Lung (tissue), 12 donors: ENCODE results near the gene LRRC38. TPM values are rescaled to one million over a fixed set of nuclear protein-coding genes. Genes with fewer than 3 reads are reported as not detected.

ENCODE experiments used
- ATAC-seq: fragments of 200-7000 bp; cut with Tn5 transposase; one replicate; pipeline ENCODE4 v1.9.1; 2020; ENCODE audit warnings: moderate number of reproducible peaks; ENCODE audit not compliant: insufficient read depth, low FRiP score
- DNase-seq, 3 donors: peaks; one replicate each; pipeline ENCODE4 v3.0.0-alpha.2; 2013 to 2017
- H3K27ac ChIP-seq, 2 donors: one replicate each; pipeline ENCODE4 v1.5.1; 2013; ENCODE audit warnings: mild to moderate bottlenecking in 2 of 2, moderate library complexity in 2 of 2, control low read depth in 1 of 2, inconsistent platforms in 1 of 2, low read depth in 1 of 2, low read length in 1 of 2
- H3K27me3 ChIP-seq, 3 donors: one replicate each; pipeline ENCODE4 v1.5.1; 2013; ENCODE audit warnings: low read length in 2 of 3; ENCODE audit not compliant: control insufficient read depth in 3 of 3, insufficient read depth in 3 of 3
- H3K36me3 ChIP-seq, 4 donors: one replicate each; pipeline ENCODE4 v1.5.1; 2013; ENCODE audit warnings: low read length in 4 of 4, mild to moderate bottlenecking in 1 of 4, moderate library complexity in 1 of 4; ENCODE audit not compliant: control insufficient read depth in 4 of 4, insufficient read depth in 4 of 4
- H3K4me1 ChIP-seq, 5 donors: one replicate each; pipeline ENCODE4 v1.5.1; 2013; ENCODE audit warnings: low read length in 5 of 5, mild to moderate bottlenecking in 2 of 5, moderate library complexity in 1 of 5; ENCODE audit not compliant: control insufficient read depth in 5 of 5, insufficient read depth in 5 of 5
- H3K4me3 ChIP-seq: one replicate; pipeline ENCODE4 v1.5.1; 2013; ENCODE audit warnings: mild to moderate bottlenecking, control low read depth, moderate library complexity
- H3K9ac ChIP-seq, 2 donors: one replicate each; pipeline ENCODE4 v1.5.1; 2013; ENCODE audit warnings: low read length in 2 of 2, control low read depth in 1 of 2; ENCODE audit not compliant: insufficient read depth in 1 of 2
- H3K9me3 ChIP-seq, 4 donors: one replicate each; pipeline ENCODE4 v1.5.1; 2013; ENCODE audit warnings: low read length in 3 of 4, mild to moderate bottlenecking in 1 of 4, moderate library complexity in 1 of 4; ENCODE audit not compliant: control insufficient read depth in 4 of 4, insufficient read depth in 3 of 4
- CTCF ChIP-seq: IDR thresholded peaks from 2 replicates; pipeline ENCODE4 v1.5.1; 2012; ENCODE audit warnings: mild to moderate bottlenecking; ENCODE audit errors: control extremely low read depth, extremely low read depth
- WGBS, 2 donors: extraction: QIAGEN DNeasy Blood & Tissue Kit; methylation state at CpG; one replicate each; pipeline ENCODE4 v1.1.7; 2013; 5-methylcytosine and 5-hydroxymethylcytosine counted together
- polyA plus RNA-seq, 2 donors: library from polyadenylated mRNA; stranded (reverse); fragments of 200-250 nt; gene quantifications; one replicate each; pipeline ENCODE4 v1.2.1, GENCODE V29; 2013
- total RNA-seq, 2 donors: library from RNA; depleted of rRNA in 1 of 2; stranded (reverse); fragments of >200 nt in 1 of 2; gene quantifications; one replicate each; pipeline ENCODE4 v1.2.1, GENCODE V29; 2014 to 2021
- donor health status: control.
- donor health status: control.
- donor health status: Bipolar disorder and iron deficiency.
- donor health status: healthy.
- donor health status: DM: yes; HTN: yes; CAD: no.

Gene LRRC38
- total and polyA plus RNA-seq, 4 donors = 0.07 TPM; not detected in 3

- no peak overlapping the region for H3K9ac ChIP-seq
- H3K27me3 ChIP-seq = no peaks in the 10 kb centered on the region
- 76 to 83% methylated on average over 6 of the region's 6 CpGs for WGBS, 2 donors
- no peak for ATAC-seq
- H3K27ac ChIP-seq = peak overlapping the region in 1 of 2 donors; percentile 30
- no peaks in the 10 kb centered on the region for H3K4me1 ChIP-seq
- no peak for TF ChIP-seq CTCF
- no peaks in the 10 kb centered on the region for H3K36me3 ChIP-seq
- peaks cover 0 to 4% (median 0%) of the 10 kb centered on the region in 4 donors for H3K9me3 ChIP-seq
- DNase-seq = no peak
- no peak overlapping the region for H3K4me3 ChIP-seq
Observed at GRCh38 chr1:13528320-13528719, 14.5 kb upstream of the LRRC38 start.

- no peak overlapping the region for H3K9ac ChIP-seq
- H3K9me3 ChIP-seq = peaks cover 0 to 6% (median 0%) of the 10 kb centered on the region in 4 donors
- no peak for DNase-seq
- ATAC-seq = no peak
- WGBS, 2 donors = 53 to 59% methylated on average over 8 of the region's 8 CpGs
- H3K27ac ChIP-seq = peak overlapping the region in 1 of 2 donors; percentile 62
- TF ChIP-seq CTCF = no peak
- H3K27me3 ChIP-seq = peaks cover 0 to 1% (median 0%) of the 10 kb centered on the region in 3 donors
- H3K4me3 ChIP-seq = no peak overlapping the region
- H3K36me3 ChIP-seq = no peaks in the 10 kb centered on the region
- no peaks in the 10 kb centered on the region for H3K4me1 ChIP-seq
Observed at GRCh38 chr1:13523780-13524477, 10.1 kb upstream of the LRRC38 start.

GRCh38 chr1:13520985-13521384, 7.2 kb upstream of the LRRC38 start:
- Histone ChIP-seq H3K27me3 (peaks cover 0 to 25% (median 19%) of the 10 kb centered on the region in 3 donors), H3K9me3 (peaks cover 0 to 10% (median 0%) of the 10 kb centered on the region in 4 donors), H3K27ac (no peak overlapping the region), H3K36me3 (no peaks in the 10 kb centered on the region), H3K4me1 (no peaks in the 10 kb centered on the region), H3K9ac (no peak overlapping the region), H3K4me3 (no peak overlapping the region)
- DNase-seq (no peak), ATAC-seq (no peak)
- no peak for TF ChIP-seq CTCF
- WGBS, 2 donors = 88 to 92% methylated on average over 12 of the region's 12 CpGs
